Stimulated activated CD4-positive, alpha-beta T cell treated with anti-CD3 and anti-CD28 coated beads, Interleukin-2, amount 100 ng/mL, for 48 hours (primary cell): Measurements from ENCODE around the gene COL11A1.
"Not testable (repeated sequence)": the region's sequence is repeated elsewhere in the genome, so short reads cannot be mapped to it uniquely, and the experiment has no call there.

Experiments
- DNase-seq, 2 donors: peaks; one replicate each; pipeline ENCODE4 v3.0.0-alpha.2; 2020

The COL11A1 gene

DNA sequence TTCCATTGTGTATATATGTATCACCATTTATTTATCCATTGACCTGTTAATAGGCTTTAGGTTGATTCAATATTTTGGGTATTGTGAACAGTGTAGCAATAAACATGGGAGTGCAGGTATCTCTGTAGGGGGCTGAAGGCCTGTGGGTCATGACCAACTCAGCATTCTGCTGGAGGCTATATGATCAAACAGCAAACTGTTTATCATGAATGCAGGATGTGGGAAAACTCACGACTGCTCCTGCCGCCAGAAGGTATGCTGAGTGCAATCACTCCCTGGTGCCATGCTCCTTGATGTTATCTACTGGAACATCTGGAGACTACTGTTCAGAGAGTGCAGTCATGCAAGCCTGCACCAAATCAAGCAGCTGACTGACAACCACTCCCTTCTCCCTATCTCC lies 275.2 kb downstream of the COL11A1 start:
- DNase-seq: no peak

DNA sequence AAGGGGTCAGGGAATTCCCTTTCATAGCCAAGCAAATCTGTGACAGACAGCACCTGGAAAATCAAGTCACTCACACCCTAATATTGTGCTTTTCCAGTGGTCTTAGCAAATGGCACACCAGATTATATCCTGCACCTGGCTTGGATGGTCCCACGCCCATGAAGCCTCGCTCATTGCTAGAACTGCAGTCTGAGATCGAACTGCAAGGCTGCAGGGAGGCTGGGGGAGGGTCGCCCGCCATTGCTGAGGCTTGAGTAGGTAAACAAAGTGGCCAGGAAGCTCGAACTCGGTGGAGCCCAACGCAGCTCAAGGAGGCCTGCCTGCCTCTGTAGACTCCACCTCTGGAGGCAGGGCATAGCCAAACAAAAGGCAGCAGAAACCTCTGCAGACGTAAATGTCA lies 281.6 kb downstream of the COL11A1 start:
- not testable (repeated sequence) for DNase-seq
